ENCODE data around the gene COL28A1. TPM values are rescaled to one million over a fixed set of nuclear protein-coding genes. Genes with fewer than 3 reads are reported as not detected.
A peak's percentile ranks its signal among the peaks of the same experiment; 100 is the strongest.

Gene COL28A1
- total RNA-seq, 4 donors from 2014 or later: 15.1 to 23.7 (median 18.3) TPM

GRCh38 chr7:7425321-7425720 lies 110.4 kb downstream of the COL28A1 start:
- TF ChIP-seq POLR2A (IDR thresholded peaks at IDR 0.05; ENCODE audit: low read depth) (no peak), EP300 (IDR thresholded peaks at IDR 0.05) (no peak), POLR2AphosphoS5 (IDR thresholded peaks at IDR 0.05) (no peak), CTCF (IDR thresholded peaks at IDR 0.05) (no peak)
- Histone ChIP-seq H3K9me3 (no peaks in the 10 kb centered on the region), H3K36me3 (no peaks in the 10 kb centered on the region), H3K27ac (replicated peaks in 1 of 4) (no peak overlapping the region), H3K27me3 (no peaks in the 10 kb centered on the region), H3K4me3 (no peak overlapping the region), H3K4me1 (peaks cover 0 to 5% (median 5%) of the 10 kb centered on the region in 4 donors)
- WGBS: 92% methylated on average over 7 of the region's 7 CpGs
- no peak for DNase-seq (ENCODE audit: extremely low spot score)
- intact Hi-C loops (cut with DNase I): loop anchor here (5.0 kb wide), 1 partner anchor 117 kb away; no protein-coding TSS in a partner anchor

- H3K27me3 ChIP-seq: no peaks in the 10 kb centered on the region
- no peaks in the 10 kb centered on the region for H3K9me3 ChIP-seq
- H3K27ac ChIP-seq (replicated peaks in 1 of 4): no peak overlapping the region
- no peak for DNase-seq (ENCODE audit: extremely low spot score)
- TF ChIP-seq POLR2A (IDR thresholded peaks at IDR 0.05; ENCODE audit: low read depth): no peak
- peak; percentile 67 to 70 (median 69) for TF ChIP-seq CTCF (IDR thresholded peaks at IDR 0.05)
- intact Hi-C loops (cut with DNase I): loop anchor here (5.0 kb wide), 1 partner anchor 793 kb away; no protein-coding TSS in a partner anchor
- WGBS: 41% methylated on average over 14 of the region's 14 CpGs
- peaks cover 0 to 5% (median 5%) of the 10 kb centered on the region in 4 donors for H3K4me1 ChIP-seq
- H3K4me3 ChIP-seq: peak overlapping the region; percentile 41 to 61 (median 53)
- no peaks in the 10 kb centered on the region for H3K36me3 ChIP-seq
Measured at GRCh38 chr7:7424151-7424873, 111.4 kb downstream of the COL28A1 start.

GRCh38 chr7:7422641-7423040 lies 113.0 kb downstream of the COL28A1 start:
- intact Hi-C loops (cut with DNase I): loop anchor here (5.0 kb wide), 1 partner anchor 795 kb away; no protein-coding TSS in a partner anchor
- H3K27me3 ChIP-seq: no peaks in the 10 kb centered on the region
- H3K9me3 ChIP-seq: no peaks in the 10 kb centered on the region
- peaks cover 0 to 5% (median 5%) of the 10 kb centered on the region in 4 donors for H3K4me1 ChIP-seq
- no peak overlapping the region for H3K27ac ChIP-seq (replicated peaks in 1 of 4)
- WGBS: 81% methylated on average over 6 of the region's 6 CpGs
- H3K36me3 ChIP-seq: no peaks in the 10 kb centered on the region
- H3K4me3 ChIP-seq: no peak overlapping the region
- no peak for DNase-seq (ENCODE audit: extremely low spot score)
- TF ChIP-seq POLR2A (IDR thresholded peaks at IDR 0.05; ENCODE audit: low read depth) (no peak), EP300 (IDR thresholded peaks at IDR 0.05) (no peak)

GRCh38 chr7:7421826-7422225 lies 113.8 kb downstream of the COL28A1 start:
- peaks cover 0 to 5% (median 3%) of the 10 kb centered on the region in 4 donors for H3K4me1 ChIP-seq
- H3K4me3 ChIP-seq: no peak overlapping the region
- 86% methylated on average over 2 of the region's 2 CpGs for WGBS
- H3K9me3 ChIP-seq: no peaks in the 10 kb centered on the region
- no peaks in the 10 kb centered on the region for H3K27me3 ChIP-seq
- DNase-seq (ENCODE audit: extremely low spot score): no peak
- intact Hi-C loops (cut with DNase I): loop anchor here (5.0 kb wide), 1 partner anchor 795 kb away; no protein-coding TSS in a partner anchor
- no peak overlapping the region for H3K27ac ChIP-seq (replicated peaks in 1 of 4)
- no peaks in the 10 kb centered on the region for H3K36me3 ChIP-seq
- TF ChIP-seq POLR2AphosphoS5 (IDR thresholded peaks at IDR 0.05): no peak
- no peak for TF ChIP-seq EP300 (IDR thresholded peaks at IDR 0.05)
- no peak for TF ChIP-seq POLR2A (IDR thresholded peaks at IDR 0.05; ENCODE audit: low read depth)
- TF ChIP-seq CTCF (IDR thresholded peaks at IDR 0.05): no peak

GRCh38 chr7:7418997-7419396 lies 116.7 kb downstream of the COL28A1 start:
- Histone ChIP-seq H3K27me3 (no peaks in the 10 kb centered on the region), H3K4me3 (no peak overlapping the region), H3K27ac (replicated peaks in 1 of 4) (no peak overlapping the region), H3K4me1 (no peaks in the 10 kb centered on the region), H3K9me3 (no peaks in the 10 kb centered on the region), H3K36me3 (no peaks in the 10 kb centered on the region)
- WGBS: 93% methylated on average over 2 of the region's 2 CpGs
- intact Hi-C loops (cut with DNase I): no loop called here
- DNase-seq (ENCODE audit: extremely low spot score): no peak
- TF ChIP-seq CTCF (IDR thresholded peaks at IDR 0.05): no peak
- no peak for TF ChIP-seq POLR2AphosphoS5 (IDR thresholded peaks at IDR 0.05)
- no peak for TF ChIP-seq EP300 (IDR thresholded peaks at IDR 0.05)
- TF ChIP-seq POLR2A (IDR thresholded peaks at IDR 0.05; ENCODE audit: low read depth): no peak
